Astrocyte (in vitro differentiated cells and primary cell): Measurements from ENCODE around the gene ANKRD24.
"Not testable (repeated sequence)": the region's sequence is repeated elsewhere in the genome, so short reads cannot be mapped to it uniquely, and the experiment has no call there.

Experiments
- EZH2 ChIP-seq: IDR thresholded peaks from 2 replicates; pipeline ENCODE4 v1.6.1; 2012; ENCODE audit warnings: mild to moderate bottlenecking, low read length, inconsistent platforms; ENCODE audit not compliant: insufficient read depth
- TF ChIP-seq, protein P1 (sequence below): IDR thresholded peaks from 2 replicates; pipeline ENCODE4 v1.5.1; 2011; ENCODE audit warnings: low read depth, mild to moderate bottlenecking, inconsistent platforms, low read length, moderate library complexity; ENCODE audit not compliant: insufficient read depth

DNA sequence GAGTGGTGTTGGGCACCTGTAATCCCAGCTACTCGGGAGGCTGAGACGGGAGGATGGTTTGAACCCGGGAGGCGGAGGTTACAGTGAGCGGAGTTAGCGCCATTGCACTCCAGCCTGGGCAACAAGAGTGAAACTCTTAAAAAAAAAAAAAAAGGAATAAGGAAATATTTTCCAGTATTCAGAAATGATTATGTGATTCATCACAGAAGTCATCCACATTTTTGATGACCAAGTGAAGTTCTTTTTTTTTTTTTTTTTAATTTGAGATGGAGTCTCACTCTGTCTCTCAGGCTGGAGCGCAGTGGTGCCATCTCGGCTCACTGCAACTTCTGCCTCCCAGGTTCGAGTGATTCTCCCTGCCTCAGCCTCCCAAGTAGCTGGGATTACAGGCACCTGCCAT lies 47.1 kb upstream of the ANKRD24 start:
- TF ChIP-seq, protein P1, sequence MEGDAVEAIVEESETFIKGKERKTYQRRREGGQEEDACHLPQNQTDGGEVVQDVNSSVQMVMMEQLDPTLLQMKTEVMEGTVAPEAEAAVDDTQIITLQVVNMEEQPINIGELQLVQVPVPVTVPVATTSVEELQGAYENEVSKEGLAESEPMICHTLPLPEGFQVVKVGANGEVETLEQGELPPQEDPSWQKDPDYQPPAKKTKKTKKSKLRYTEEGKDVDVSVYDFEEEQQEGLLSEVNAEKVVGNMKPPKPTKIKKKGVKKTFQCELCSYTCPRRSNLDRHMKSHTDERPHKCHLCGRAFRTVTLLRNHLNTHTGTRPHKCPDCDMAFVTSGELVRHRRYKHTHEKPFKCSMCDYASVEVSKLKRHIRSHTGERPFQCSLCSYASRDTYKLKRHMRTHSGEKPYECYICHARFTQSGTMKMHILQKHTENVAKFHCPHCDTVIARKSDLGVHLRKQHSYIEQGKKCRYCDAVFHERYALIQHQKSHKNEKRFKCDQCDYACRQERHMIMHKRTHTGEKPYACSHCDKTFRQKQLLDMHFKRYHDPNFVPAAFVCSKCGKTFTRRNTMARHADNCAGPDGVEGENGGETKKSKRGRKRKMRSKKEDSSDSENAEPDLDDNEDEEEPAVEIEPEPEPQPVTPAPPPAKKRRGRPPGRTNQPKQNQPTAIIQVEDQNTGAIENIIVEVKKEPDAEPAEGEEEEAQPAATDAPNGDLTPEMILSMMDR: not testable (repeated sequence)
- TF ChIP-seq EZH2: not testable (repeated sequence)
